Measurements from ENCODE around the gene SVOP.
"Not testable (repeated sequence)": the region's sequence is repeated elsewhere in the genome, so short reads cannot be mapped to it uniquely, and the experiment has no call there.

Gene SVOP

GRCh38 chr12:109033239-109034196 is 12.7 kb upstream of the SVOP start:
- no peak overlapping the region for H3K9ac ChIP-seq (ENCODE audit: low read depth in 1 of 2, low read length in 2 of 2)

DNA sequence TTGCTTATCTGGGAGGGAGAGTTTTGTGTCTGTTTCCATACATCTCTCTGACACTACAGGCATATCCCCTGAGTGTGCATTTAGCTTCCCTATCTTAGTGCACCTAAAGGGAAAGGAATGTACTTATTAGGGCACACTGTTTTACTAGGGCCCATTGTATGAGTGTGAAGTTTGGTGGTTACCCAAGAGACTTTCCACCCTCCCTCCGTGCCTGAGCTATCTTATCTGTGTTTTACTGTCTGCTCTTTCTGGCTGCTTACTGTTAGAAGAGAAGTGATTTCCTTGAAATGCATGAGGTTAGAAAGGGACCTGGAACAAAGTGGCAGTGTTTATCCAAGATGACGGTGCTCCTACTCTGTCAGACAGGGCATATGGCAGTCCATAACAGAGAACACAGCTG is 8.5 kb upstream of the SVOP start:
- Histone ChIP-seq H3K27ac (ENCODE audit: low read depth in 2 of 2, low read length in 2 of 2) (no peak overlapping the region), H3K4me3 (ENCODE audit: low read length in 2 of 2) (no peak overlapping the region), H3K9ac (ENCODE audit: low read depth in 1 of 2, low read length in 2 of 2) (no peak overlapping the region), H3K27me3 (ENCODE audit: control insufficient read depth in 2 of 2, insufficient read depth in 2 of 2, low read length in 2 of 2) (no peaks in the 10 kb centered on the region), H3K36me3 (ENCODE audit: control insufficient read depth in 2 of 2, insufficient read depth in 2 of 2, low read length in 2 of 2) (no peaks in the 10 kb centered on the region), H3K9me3 (ENCODE audit: control insufficient read depth in 2 of 2, low read length in 2 of 2) (no peaks in the 10 kb centered on the region), H3K4me1 (ENCODE audit: control insufficient read depth in 2 of 2, insufficient read depth in 2 of 2, low read length in 2 of 2) (no peaks in the 10 kb centered on the region)

More at GRCh38 chr12:109033239-109034196, 12.7 kb upstream of the SVOP start:
- Histone ChIP-seq H3K4me1 (ENCODE audit: control insufficient read depth in 2 of 2, insufficient read depth in 2 of 2, low read length in 2 of 2) (no peaks in the 10 kb centered on the region), H3K27me3 (ENCODE audit: control insufficient read depth in 2 of 2, insufficient read depth in 2 of 2, low read length in 2 of 2) (no peaks in the 10 kb centered on the region), H3K36me3 (ENCODE audit: control insufficient read depth in 2 of 2, insufficient read depth in 2 of 2, low read length in 2 of 2) (no peaks in the 10 kb centered on the region), H3K9me3 (ENCODE audit: control insufficient read depth in 2 of 2, low read length in 2 of 2) (no peaks in the 10 kb centered on the region), H3K4me3 (ENCODE audit: low read length in 2 of 2) (no peak overlapping the region), H3K27ac (ENCODE audit: low read depth in 2 of 2, low read length in 2 of 2) (no peak overlapping the region)

DNA sequence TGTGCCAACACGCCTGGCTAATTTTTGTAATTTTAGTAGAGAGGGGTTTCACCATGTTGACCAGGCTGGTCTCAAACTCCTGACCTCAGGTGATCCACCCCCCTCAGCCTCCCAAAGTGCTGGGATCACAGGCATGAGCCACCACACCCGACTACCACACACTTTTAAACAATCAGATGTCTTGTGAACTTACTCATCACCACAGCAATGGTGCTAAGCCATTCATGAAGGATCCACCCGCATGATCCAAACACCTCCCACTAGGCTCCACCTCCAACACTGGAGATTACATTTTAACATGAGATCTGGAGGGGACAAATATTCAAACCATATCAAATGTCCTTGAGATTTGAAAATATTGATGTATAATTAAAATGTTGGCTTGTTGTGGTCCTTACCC is 7.8 kb upstream of the SVOP start:
- H3K27ac ChIP-seq (ENCODE audit: low read depth in 2 of 2, low read length in 2 of 2); H3K4me1 ChIP-seq (ENCODE audit: control insufficient read depth in 2 of 2, insufficient read depth in 2 of 2, low read length in 2 of 2); H3K9me3 ChIP-seq (ENCODE audit: control insufficient read depth in 2 of 2, low read length in 2 of 2); H3K9ac ChIP-seq (ENCODE audit: low read depth in 1 of 2, low read length in 2 of 2); H3K27me3 ChIP-seq (ENCODE audit: control insufficient read depth in 2 of 2, insufficient read depth in 2 of 2, low read length in 2 of 2); H3K4me3 ChIP-seq (ENCODE audit: low read length in 2 of 2); H3K36me3 ChIP-seq (ENCODE audit: control insufficient read depth in 2 of 2, insufficient read depth in 2 of 2, low read length in 2 of 2): not testable (repeated sequence)

DNA sequence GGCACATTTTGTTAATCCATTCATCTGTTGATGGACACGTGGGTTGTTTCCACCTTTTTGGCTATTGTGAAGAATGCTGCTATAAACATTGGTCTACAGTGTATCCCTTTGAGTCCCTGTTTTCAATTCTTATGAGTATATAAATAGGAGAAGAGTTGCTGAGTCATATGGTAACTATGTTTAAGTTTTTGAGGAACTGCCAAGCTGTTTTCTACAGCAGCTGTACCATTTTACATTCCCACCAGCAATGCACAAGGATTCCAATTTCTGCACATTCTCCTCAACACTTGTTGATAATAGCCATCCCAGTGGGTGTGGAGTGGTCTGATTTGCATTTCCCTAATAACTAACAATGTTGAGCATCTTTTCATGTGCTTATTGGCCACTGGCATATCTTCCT is 6.9 kb upstream of the SVOP start:
- no peak overlapping the region for H3K27ac ChIP-seq (ENCODE audit: low read depth in 2 of 2, low read length in 2 of 2)
- no peak overlapping the region for H3K4me3 ChIP-seq (ENCODE audit: low read length in 2 of 2)
- H3K4me1 ChIP-seq (ENCODE audit: control insufficient read depth in 2 of 2, insufficient read depth in 2 of 2, low read length in 2 of 2) = no peaks in the 10 kb centered on the region
- H3K9ac ChIP-seq (ENCODE audit: low read depth in 1 of 2, low read length in 2 of 2) = no peak overlapping the region
- no peaks in the 10 kb centered on the region for H3K36me3 ChIP-seq (ENCODE audit: control insufficient read depth in 2 of 2, insufficient read depth in 2 of 2, low read length in 2 of 2)
- no peaks in the 10 kb centered on the region for H3K27me3 ChIP-seq (ENCODE audit: control insufficient read depth in 2 of 2, insufficient read depth in 2 of 2, low read length in 2 of 2)
- no peaks in the 10 kb centered on the region for H3K9me3 ChIP-seq (ENCODE audit: control insufficient read depth in 2 of 2, low read length in 2 of 2)

GRCh38 chr12:109020146-109020795 is 597 bp downstream of the SVOP start:
- Histone ChIP-seq H3K4me1 (ENCODE audit: control insufficient read depth in 2 of 2, insufficient read depth in 2 of 2, low read length in 2 of 2) (no peaks in the 10 kb centered on the region), H3K4me3 (ENCODE audit: low read length in 2 of 2) (no peak overlapping the region), H3K9ac (ENCODE audit: low read depth in 1 of 2, low read length in 2 of 2) (no peak overlapping the region), H3K9me3 (ENCODE audit: control insufficient read depth in 2 of 2, low read length in 2 of 2) (no peaks in the 10 kb centered on the region), H3K27me3 (ENCODE audit: control insufficient read depth in 2 of 2, insufficient read depth in 2 of 2, low read length in 2 of 2) (peaks cover 0 to 6% of the 10 kb centered on the region in 2 donors), H3K36me3 (ENCODE audit: control insufficient read depth in 2 of 2, insufficient read depth in 2 of 2, low read length in 2 of 2) (no peaks in the 10 kb centered on the region), H3K27ac (ENCODE audit: low read depth in 2 of 2, low read length in 2 of 2) (no peak overlapping the region)

GRCh38 chr12:109018296-109018695 is 2.6 kb downstream of the SVOP start:
- H3K4me3 ChIP-seq (ENCODE audit: low read length in 2 of 2) = no peak overlapping the region
- H3K4me1 ChIP-seq (ENCODE audit: control insufficient read depth in 2 of 2, insufficient read depth in 2 of 2, low read length in 2 of 2) = no peaks in the 10 kb centered on the region
- no peak overlapping the region for H3K9ac ChIP-seq (ENCODE audit: low read depth in 1 of 2, low read length in 2 of 2)
- H3K27me3 ChIP-seq (ENCODE audit: control insufficient read depth in 2 of 2, insufficient read depth in 2 of 2, low read length in 2 of 2) = peaks cover 0 to 9% of the 10 kb centered on the region in 2 donors
- H3K27ac ChIP-seq (ENCODE audit: low read depth in 2 of 2, low read length in 2 of 2) = no peak overlapping the region
- H3K9me3 ChIP-seq (ENCODE audit: control insufficient read depth in 2 of 2, low read length in 2 of 2) = no peaks in the 10 kb centered on the region
- no peaks in the 10 kb centered on the region for H3K36me3 ChIP-seq (ENCODE audit: control insufficient read depth in 2 of 2, insufficient read depth in 2 of 2, low read length in 2 of 2)

GRCh38 chr12:109016978-109017377 is 3.9 kb downstream of the SVOP start:
- no peaks in the 10 kb centered on the region for H3K4me1 ChIP-seq (ENCODE audit: control insufficient read depth in 2 of 2, insufficient read depth in 2 of 2, low read length in 2 of 2)
- H3K9me3 ChIP-seq (ENCODE audit: control insufficient read depth in 2 of 2, low read length in 2 of 2) = no peaks in the 10 kb centered on the region
- H3K36me3 ChIP-seq (ENCODE audit: control insufficient read depth in 2 of 2, insufficient read depth in 2 of 2, low read length in 2 of 2) = no peaks in the 10 kb centered on the region
- no peak overlapping the region for H3K4me3 ChIP-seq (ENCODE audit: low read length in 2 of 2)
- peaks cover 0 to 9% of the 10 kb centered on the region in 2 donors for H3K27me3 ChIP-seq (ENCODE audit: control insufficient read depth in 2 of 2, insufficient read depth in 2 of 2, low read length in 2 of 2)
- no peak overlapping the region for H3K9ac ChIP-seq (ENCODE audit: low read depth in 1 of 2, low read length in 2 of 2)
- H3K27ac ChIP-seq (ENCODE audit: low read depth in 2 of 2, low read length in 2 of 2) = no peak overlapping the region

- Histone ChIP-seq H3K9ac (ENCODE audit: low read depth in 1 of 2, low read length in 2 of 2) (no peak overlapping the region), H3K4me3 (ENCODE audit: low read length in 2 of 2) (no peak overlapping the region), H3K36me3 (ENCODE audit: control insufficient read depth in 2 of 2, insufficient read depth in 2 of 2, low read length in 2 of 2) (no peaks in the 10 kb centered on the region), H3K27ac (ENCODE audit: low read depth in 2 of 2, low read length in 2 of 2) (no peak overlapping the region), H3K4me1 (ENCODE audit: control insufficient read depth in 2 of 2, insufficient read depth in 2 of 2, low read length in 2 of 2) (no peaks in the 10 kb centered on the region), H3K9me3 (ENCODE audit: control insufficient read depth in 2 of 2, low read length in 2 of 2) (no peaks in the 10 kb centered on the region), H3K27me3 (ENCODE audit: control insufficient read depth in 2 of 2, insufficient read depth in 2 of 2, low read length in 2 of 2) (peaks cover 0 to 8% of the 10 kb centered on the region in 2 donors)
Observed at GRCh38 chr12:109016016-109016415, 4.9 kb downstream of the SVOP start.

DNA sequence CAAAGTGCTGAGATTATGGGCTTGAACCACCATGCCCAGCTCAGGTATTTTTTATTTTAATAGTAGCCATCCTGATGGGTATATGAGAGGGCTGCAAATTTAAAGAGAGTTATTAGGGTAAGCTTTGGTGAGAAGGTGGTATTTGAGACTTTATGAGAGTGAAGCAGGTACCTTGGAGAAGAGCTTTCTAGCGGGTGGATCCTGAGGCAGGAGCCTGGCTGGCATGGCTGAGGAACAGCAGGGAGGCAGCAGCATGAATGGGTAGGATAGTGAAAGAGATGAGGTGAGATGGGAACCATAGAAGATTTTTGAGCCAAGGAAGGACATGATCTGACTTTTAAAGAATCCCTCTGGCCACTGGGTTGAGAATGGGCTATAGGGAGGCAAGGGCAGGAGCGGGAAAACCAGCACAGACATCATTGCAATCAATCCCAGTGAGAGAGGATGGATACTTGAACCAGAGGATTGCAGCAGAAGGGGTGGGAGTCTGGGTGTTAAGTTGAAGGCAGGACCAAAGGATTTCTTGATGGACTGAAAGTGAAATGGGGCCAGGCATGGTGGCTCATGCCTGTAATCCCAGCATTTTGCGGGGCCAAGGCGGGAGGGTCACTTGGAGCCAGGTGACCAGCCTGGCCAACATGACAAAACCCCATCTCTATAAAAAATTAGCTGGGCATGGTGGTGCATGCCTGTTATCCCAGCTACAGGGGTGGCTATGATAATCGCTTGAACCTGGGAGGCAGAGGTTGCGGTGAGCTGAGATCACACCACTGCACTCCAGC is 5.7 kb downstream of the SVOP start:
- no peaks in the 10 kb centered on the region for H3K9me3 ChIP-seq (ENCODE audit: control insufficient read depth in 2 of 2, low read length in 2 of 2)
- peaks cover 0 to 6% of the 10 kb centered on the region in 2 donors for H3K27me3 ChIP-seq (ENCODE audit: control insufficient read depth in 2 of 2, insufficient read depth in 2 of 2, low read length in 2 of 2)
- H3K4me3 ChIP-seq (ENCODE audit: low read length in 2 of 2) = no peak overlapping the region
- no peak overlapping the region for H3K27ac ChIP-seq (ENCODE audit: low read depth in 2 of 2, low read length in 2 of 2)
- no peaks in the 10 kb centered on the region for H3K36me3 ChIP-seq (ENCODE audit: control insufficient read depth in 2 of 2, insufficient read depth in 2 of 2, low read length in 2 of 2)
- no peaks in the 10 kb centered on the region for H3K4me1 ChIP-seq (ENCODE audit: control insufficient read depth in 2 of 2, insufficient read depth in 2 of 2, low read length in 2 of 2)
- no peak overlapping the region for H3K9ac ChIP-seq (ENCODE audit: low read depth in 1 of 2, low read length in 2 of 2)

GRCh38 chr12:109010259-109010658 is 10.6 kb downstream of the SVOP start:
- H3K27ac ChIP-seq (ENCODE audit: low read depth in 2 of 2, low read length in 2 of 2) = no peak overlapping the region
- no peak overlapping the region for H3K9ac ChIP-seq (ENCODE audit: low read depth in 1 of 2, low read length in 2 of 2)
- no peaks in the 10 kb centered on the region for H3K4me1 ChIP-seq (ENCODE audit: control insufficient read depth in 2 of 2, insufficient read depth in 2 of 2, low read length in 2 of 2)
- no peak overlapping the region for H3K4me3 ChIP-seq (ENCODE audit: low read length in 2 of 2)
- no peaks in the 10 kb centered on the region for H3K36me3 ChIP-seq (ENCODE audit: control insufficient read depth in 2 of 2, insufficient read depth in 2 of 2, low read length in 2 of 2)
- peaks cover 0 to 3% of the 10 kb centered on the region in 2 donors for H3K27me3 ChIP-seq (ENCODE audit: control insufficient read depth in 2 of 2, insufficient read depth in 2 of 2, low read length in 2 of 2)
- no peaks in the 10 kb centered on the region for H3K9me3 ChIP-seq (ENCODE audit: control insufficient read depth in 2 of 2, low read length in 2 of 2)
